IPS DF 19.7 (cell line): ENCODE results near the gene MEOX2.

ENCODE experiments used
- DNase-seq: peaks from one replicate; pipeline ENCODE4 v3.0.0-alpha.2; 2013; ENCODE audit warnings: low read depth, low spot score

The MEOX2 gene

GRCh38 chr7:15610503-15610902, 76.0 kb downstream of the MEOX2 start:
- no peak for DNase-seq

GRCh38 chr7:15609287-15609686, 77.2 kb downstream of the MEOX2 start:
- DNase-seq = no peak

DNA sequence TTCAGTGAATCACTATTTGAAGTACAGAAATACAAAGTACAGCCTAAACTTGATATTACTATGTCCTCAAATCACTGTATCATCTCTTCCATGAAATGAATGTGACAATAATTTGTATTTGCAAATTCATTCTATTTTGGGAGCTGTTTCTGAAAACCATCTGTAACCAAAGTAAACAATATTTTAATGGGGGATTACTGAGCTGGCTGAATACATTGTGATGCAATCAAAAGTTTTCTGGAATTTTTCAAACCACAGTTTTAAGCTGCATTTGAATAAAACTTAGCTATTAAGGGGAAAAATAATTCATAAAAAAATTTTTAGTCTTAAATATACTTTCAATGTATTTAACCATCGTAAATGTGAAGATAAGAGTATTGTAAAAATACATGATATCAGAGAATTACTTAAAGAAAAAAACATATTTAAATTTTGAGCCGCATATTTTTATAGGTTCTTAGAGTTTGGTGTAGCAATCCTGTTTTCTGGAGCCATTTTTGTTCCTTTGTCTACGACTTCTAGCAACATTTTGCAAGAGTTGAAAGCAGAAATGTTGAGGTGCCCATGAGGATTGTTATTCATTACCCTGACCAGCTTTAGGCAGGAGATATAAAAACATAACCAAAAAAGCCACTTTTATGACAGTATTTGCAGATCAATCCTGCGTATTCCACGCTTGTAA, 78.8 kb downstream of the MEOX2 start:
- no peak for DNase-seq

DNA sequence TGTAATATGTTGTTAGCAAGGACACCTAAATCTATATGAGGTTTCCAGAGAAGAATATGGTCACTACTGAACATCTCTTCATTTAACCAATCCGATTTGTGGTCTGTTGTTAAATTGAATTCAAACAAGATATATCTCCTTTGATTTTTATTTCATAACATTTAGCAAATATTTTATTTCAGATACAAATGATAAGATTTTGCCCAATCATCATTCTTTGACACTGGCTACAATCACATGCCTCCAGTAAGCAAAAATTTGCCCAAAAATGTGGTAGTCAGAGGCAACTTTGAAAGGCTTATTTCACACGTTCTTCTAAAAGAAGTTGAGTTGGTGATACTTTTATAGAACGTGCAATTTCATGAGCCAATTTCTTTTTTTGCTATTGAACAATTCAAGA, 79.9 kb downstream of the MEOX2 start:
- no peak for DNase-seq

GRCh38 chr7:15604166-15604565, 82.3 kb downstream of the MEOX2 start:
- DNase-seq = no peak

GRCh38 chr7:15603124-15603523, 83.4 kb downstream of the MEOX2 start:
- no peak for DNase-seq

- DNase-seq = no peak
These were observed 84.2 kb downstream of the MEOX2 start for GRCh38 chr7:15602236-15602635.

DNA sequence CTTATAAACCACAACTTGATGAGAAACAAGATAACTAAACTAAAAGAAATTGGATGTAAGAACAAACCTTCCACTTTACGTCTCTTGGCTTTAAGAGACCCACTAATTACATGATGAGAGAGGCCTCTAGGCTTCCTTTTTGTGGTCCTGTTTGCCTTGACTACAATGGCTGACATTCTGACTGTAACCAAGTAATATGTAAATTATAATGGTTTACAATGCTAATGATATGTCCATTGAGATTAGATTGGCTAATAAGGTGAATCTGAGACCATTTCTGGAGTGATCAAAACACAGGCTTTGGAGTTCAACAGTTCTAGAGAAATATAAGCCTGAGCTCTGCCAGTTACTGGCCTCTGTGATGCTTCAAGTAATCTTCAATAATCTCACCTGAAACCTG, 85.3 kb downstream of the MEOX2 start:
- DNase-seq = no peak

GRCh38 chr7:15600298-15600697, 86.2 kb downstream of the MEOX2 start:
- DNase-seq = no peak

DNA sequence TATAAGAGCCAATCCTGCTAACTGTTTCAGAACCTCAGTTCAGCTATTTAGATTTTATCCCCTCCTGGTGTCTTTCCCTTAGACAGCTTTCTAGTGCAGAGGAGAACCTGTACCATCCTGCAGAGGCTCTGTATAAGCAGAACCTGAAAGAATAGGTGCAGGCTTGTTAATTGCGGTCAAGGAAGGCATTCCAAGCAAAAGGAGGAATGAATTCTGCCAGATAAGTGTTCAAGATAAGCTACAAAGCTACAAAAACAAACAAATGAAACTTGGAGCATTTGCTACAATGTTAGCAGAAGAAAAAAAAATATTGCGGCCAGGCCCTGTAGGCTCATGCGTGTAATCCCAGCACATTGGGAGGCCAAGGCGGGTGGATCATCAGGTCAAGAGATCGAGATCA, 92.0 kb downstream of the MEOX2 start:
- DNase-seq = no peak

- DNase-seq = no peak
These were observed 93.1 kb downstream of the MEOX2 start for GRCh38 chr7:15593382-15593781.

DNA sequence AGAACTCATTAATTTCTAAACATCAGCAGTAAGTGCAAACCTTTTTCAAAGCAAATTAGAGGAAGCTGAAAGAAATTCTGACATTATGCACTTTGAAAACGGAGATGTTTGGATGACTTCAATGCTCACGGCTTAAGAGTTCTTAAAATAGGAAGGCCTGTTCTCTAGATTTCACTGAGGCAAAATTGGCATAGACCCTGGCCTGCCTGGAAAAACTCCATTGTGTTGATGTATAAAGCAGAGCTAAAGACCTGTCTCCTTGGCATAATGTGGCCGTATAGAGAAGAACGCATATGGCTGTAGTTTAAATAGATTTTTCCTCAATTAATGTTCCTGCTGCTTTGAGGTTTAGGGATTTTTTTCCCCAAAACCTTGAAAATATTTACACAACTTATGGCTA, 100.2 kb downstream of the MEOX2 start:
- no peak for DNase-seq

- DNase-seq = no peak
These were observed 101.9 kb downstream of the MEOX2 start for GRCh38 chr7:15584575-15584974.

GRCh38 chr7:15582773-15583172, 103.7 kb downstream of the MEOX2 start:
- no peak for DNase-seq

GRCh38 chr7:15581352-15581951, 105.0 kb downstream of the MEOX2 start:
- DNase-seq = no peak

DNA sequence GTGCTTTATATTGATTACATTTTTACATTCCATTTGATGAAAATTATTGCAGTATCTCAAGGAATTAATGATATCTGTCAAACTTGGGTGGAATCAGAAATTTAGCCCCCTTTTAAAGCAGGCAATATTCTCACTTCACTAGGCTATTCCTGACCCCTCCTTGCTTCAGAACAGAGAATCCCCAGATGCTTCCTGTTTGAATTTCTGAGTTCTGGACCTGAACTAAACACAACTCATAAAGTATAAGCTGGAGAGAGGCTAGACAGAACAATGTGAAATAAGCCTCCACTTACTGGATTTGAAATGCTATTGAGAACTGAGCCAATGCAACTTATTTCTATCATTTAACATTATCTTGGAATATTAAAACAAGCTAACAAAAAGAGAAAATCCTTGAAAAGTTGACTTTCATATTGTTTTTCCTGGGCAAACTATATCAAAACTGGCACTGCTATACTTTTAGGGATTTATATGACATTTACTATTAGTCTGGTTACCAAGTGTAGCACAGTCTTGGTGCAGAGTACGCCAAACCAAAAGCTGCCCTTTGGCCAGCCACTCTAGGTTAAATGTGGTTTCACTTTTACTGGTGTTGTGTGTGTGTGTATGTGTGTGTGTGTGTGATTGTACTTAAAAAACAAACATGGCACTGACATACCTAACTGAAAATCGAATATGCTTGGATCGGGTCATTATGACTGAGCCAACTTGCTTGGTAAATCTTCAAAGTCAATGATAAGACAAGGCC, 105.7 kb downstream of the MEOX2 start:
- no peak for DNase-seq

DNA sequence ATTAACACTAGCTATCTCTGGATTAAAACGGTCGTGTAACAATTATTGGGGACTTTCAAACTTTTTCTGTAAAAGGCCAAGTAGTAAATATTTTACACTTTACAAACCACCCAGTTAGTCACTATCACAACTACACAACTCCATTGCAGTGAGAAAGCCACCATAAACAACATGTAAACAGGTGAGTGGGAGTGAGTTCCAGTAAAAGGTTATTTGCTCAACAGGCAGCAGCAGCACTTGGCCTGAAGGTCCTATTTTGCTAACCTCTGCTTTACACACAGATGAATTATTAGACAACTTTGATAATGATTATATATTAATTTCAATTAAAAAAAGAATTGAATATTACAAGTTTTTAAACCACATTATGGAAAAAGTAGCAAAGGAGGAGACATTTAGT, 108.9 kb downstream of the MEOX2 start:
- DNase-seq = no peak

DNA sequence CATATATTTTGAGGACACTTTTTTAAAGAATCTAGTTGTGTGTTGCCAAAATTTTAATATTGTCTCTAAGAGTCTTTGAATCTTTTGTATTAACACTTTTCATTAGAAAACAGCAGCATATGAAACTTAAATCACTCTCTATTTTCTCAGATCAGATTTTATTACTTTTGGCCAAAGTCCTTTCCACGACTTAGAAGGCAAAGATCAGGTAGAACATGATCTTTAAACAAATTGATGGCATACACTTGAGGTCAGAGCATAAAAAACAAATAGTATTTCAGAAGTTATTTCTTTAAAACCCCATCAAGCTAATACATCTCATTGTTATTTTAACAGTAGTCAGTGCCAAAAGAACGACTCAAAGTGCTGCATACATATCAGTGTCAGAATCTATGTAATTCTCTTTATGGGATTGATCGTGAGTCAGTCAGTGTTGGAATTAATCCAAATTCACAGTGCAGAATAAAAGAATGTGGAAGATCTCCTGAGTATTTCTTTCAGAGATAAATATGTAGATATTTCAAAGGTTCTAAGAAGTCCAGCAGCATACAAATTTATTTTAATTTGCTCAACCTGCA, 115.1 kb downstream of the MEOX2 start:
- DNase-seq = no peak

DNA sequence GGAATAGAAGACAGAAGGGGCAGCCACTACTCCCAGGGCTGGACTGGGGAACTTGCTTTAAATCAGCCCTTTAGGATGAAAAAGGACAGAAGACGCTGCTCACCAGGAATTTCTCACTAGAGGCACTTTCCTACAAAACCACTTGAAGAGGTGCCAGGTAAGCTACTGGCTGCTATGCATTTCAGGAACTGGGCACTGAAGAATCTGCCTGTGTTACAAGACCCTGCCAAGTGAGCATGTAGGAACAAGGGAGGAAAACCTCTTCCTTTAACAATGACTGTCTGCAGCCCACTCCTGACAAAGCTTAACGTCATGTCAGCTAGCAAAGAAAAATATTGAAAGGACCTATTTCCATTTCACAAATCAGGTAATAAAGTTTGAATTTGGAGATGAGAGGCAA, 118.8 kb downstream of the MEOX2 start:
- no peak for DNase-seq

DNA sequence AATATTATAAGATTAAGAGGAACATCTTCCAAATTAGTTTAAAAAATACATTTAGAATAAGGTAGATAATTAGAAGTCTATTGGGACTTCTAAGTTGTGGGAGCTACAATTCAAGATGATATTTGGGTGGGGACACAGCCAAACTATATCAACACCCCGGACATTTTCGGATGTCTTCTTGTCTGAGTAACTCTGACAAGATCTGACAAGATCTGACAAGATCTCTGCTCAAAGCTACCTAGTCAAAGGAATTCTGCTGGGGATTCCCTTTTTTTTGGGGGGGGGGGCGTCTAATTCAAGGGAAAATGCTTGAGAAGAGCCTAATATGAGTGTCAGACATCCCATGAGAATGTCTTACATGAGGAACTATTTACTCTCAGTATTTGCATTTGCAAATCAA, 119.4 kb downstream of the MEOX2 start:
- DNase-seq = no peak

DNA sequence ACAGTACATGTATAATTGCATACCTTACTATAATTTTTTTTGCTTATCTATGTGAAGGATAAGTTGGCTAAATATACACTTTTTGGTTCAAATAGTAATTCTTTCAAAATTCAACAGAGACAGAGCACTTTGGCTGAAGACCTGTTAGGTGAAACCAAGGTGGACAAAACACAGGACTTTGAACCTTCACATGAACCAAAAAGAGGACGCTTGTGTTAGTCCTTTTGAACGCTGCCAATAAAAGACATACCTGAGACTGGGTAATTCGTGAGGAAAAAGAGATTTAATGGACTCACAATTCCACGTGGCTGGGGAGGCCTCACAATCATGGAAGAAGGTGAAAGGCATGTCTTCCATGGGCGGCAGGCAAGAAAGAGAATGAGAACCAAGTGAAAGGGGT, 120.0 kb downstream of the MEOX2 start:
- DNase-seq = no peak

GRCh38 chr7:15561835-15562234, 124.6 kb downstream of the MEOX2 start, which contains the start of gene AGMO:
AGMO (minus strand) TSS chr7:15562015.
- DNase-seq = no peak
